Tibial nerve (tissue), 4 donors: ENCODE data around the gene TMEM266.

Source experiments
- CTCF ChIP-seq, 5 experiments: fragments of 200-600 bp in 3 of 5; fragments of 450-650 bp in 2 of 5; sonication (generic) in 3 of 5; IDR thresholded peaks; one replicate each; pipeline ENCODE4 v1.5.1; 2016 to 2019; ENCODE audit warnings: antibody characterized with exemption in 5 of 5, mild to moderate bottlenecking in 3 of 5, moderate library complexity in 2 of 5
- EP300 ChIP-seq, 2 donors: sonication (generic); formaldehyde crosslinking; IDR thresholded peaks; one replicate each; pipeline ENCODE4 v1.6.1; 2017; ENCODE audit warnings: antibody characterized with exemption in 2 of 2, mild to moderate bottlenecking in 1 of 2
- POLR2A ChIP-seq, 2 donors: fragments of 450-650 bp; IDR thresholded peaks; one replicate each; pipeline ENCODE4 v1.6.1; 2017; ENCODE audit warnings: antibody characterized with exemption in 2 of 2, mild to moderate bottlenecking in 2 of 2, moderate library complexity in 2 of 2

GRCh38 chr15:76192715-76193114 is 132.9 kb downstream of the TMEM266 start:
- TF ChIP-seq CTCF (IDR thresholded peaks at IDR 0.05) (no peak), EP300 (IDR thresholded peaks at IDR 0.05) (no peak), POLR2A (IDR thresholded peaks at IDR 0.05) (no peak)
